NCI-H1417 treated with DMSO at 0.1 percent for 48 hours (cell line): ENCODE data around the gene NUMBL.
"Not testable (repeated sequence)": the region's sequence is repeated elsewhere in the genome, so short reads cannot be mapped to it uniquely, and the experiment has no call there.

Experiments used
- DNase-seq: peaks from one replicate; lab custom pipeline; 2025; lab: John Stamatoyannopoulos, UW

Gene NUMBL

GRCh38 chr19:40629346-40629745 lies 61.1 kb downstream of the NUMBL start:
- no peak for DNase-seq

GRCh38 chr19:40627486-40628279 lies 62.8 kb downstream of the NUMBL start:
- no peak for DNase-seq

- no peak for DNase-seq
These were observed 63.5 kb downstream of the NUMBL start for GRCh38 chr19:40626918-40627317.

- DNase-seq, result no peak
These were observed 64.9 kb downstream of the NUMBL start for GRCh38 chr19:40625406-40626120.

- not testable (repeated sequence) for DNase-seq
These were observed 65.9 kb downstream of the NUMBL start for GRCh38 chr19:40624369-40625153.

GRCh38 chr19:40623403-40624251 lies 66.8 kb downstream of the NUMBL start:
- DNase-seq, result peak; percentile 57

- DNase-seq, result no peak
These were observed 67.7 kb downstream of the NUMBL start for GRCh38 chr19:40622773-40623075.

- no peak for DNase-seq
These were observed 68.3 kb downstream of the NUMBL start for GRCh38 chr19:40621966-40622772.

- no peak for DNase-seq
These were observed 69.2 kb downstream of the NUMBL start for GRCh38 chr19:40621283-40621682.

- no peak for DNase-seq
These were observed 70.3 kb downstream of the NUMBL start for GRCh38 chr19:40620161-40620485.

- DNase-seq, result no peak
These were observed 70.9 kb downstream of the NUMBL start for GRCh38 chr19:40619333-40620160.

- no peak for DNase-seq
These were observed 72.5 kb downstream of the NUMBL start for GRCh38 chr19:40617961-40618360.

GRCh38 chr19:40616941-40617340 lies 73.5 kb downstream of the NUMBL start:
- no peak for DNase-seq

- DNase-seq, result no peak
These were observed 74.3 kb downstream of the NUMBL start for GRCh38 chr19:40616178-40616577.
